Left renal pelvis (tissue), 4 donors: ENCODE measurements around the gene MSH2. TPM values are rescaled to one million over a fixed set of nuclear protein-coding genes. Genes with fewer than 3 reads are reported as not detected.

Source experiments
- DNase-seq, 4 donors: peaks; one replicate each; pipeline ENCODE4 v3.0.0-alpha.2; 2013; ENCODE audit warnings: low read depth in 4 of 4, low spot score in 3 of 4
- polyA plus RNA-seq, 4 donors: library from polyadenylated mRNA; unstranded; fragments of 120-200 nt; gene quantifications; one replicate each; pipeline ENCODE4 v1.2.1, GENCODE V29; 2013; ENCODE audit not compliant: insufficient read length in 4 of 4

MSH2 gene
- polyA plus RNA-seq, 4 donors, result 55.7 to 85.4 (median 72.5) TPM

GRCh38 chr2:47504174-47504810, 101.3 kb downstream of the MSH2 start:
- DNase-seq, result no peak

- DNase-seq, result no peak
Observed at GRCh38 chr2:47506024-47506423, 103.1 kb downstream of the MSH2 start.

GRCh38 chr2:47506436-47506835, 103.5 kb downstream of the MSH2 start:
- DNase-seq, result no peak

- no peak for DNase-seq
Observed at GRCh38 chr2:47508080-47508479, 105.1 kb downstream of the MSH2 start.

GRCh38 chr2:47508641-47509040, 105.7 kb downstream of the MSH2 start:
- no peak for DNase-seq

GRCh38 chr2:47509250-47509649, 106.3 kb downstream of the MSH2 start:
- DNase-seq, result no peak

GRCh38 chr2:47509821-47510385, 106.9 kb downstream of the MSH2 start:
- no peak for DNase-seq

- DNase-seq, result no peak
Observed at GRCh38 chr2:47510745-47511144, 107.8 kb downstream of the MSH2 start.

- DNase-seq, result no peak
Observed at GRCh38 chr2:47512581-47513083, 109.7 kb downstream of the MSH2 start.

- DNase-seq, result no peak
Observed at GRCh38 chr2:47513981-47514520, 111.1 kb downstream of the MSH2 start.

- DNase-seq, result no peak
Observed at GRCh38 chr2:47516360-47517104, 113.6 kb downstream of the MSH2 start.

GRCh38 chr2:47518497-47519146, 115.7 kb downstream of the MSH2 start:
- DNase-seq, result no peak

GRCh38 chr2:47519147-47519537, 116.2 kb downstream of the MSH2 start:
- DNase-seq, result no peak

- no peak for DNase-seq
Observed at GRCh38 chr2:47519604-47520301, 116.8 kb downstream of the MSH2 start.

GRCh38 chr2:47520302-47520630, 117.3 kb downstream of the MSH2 start:
- no peak for DNase-seq

GRCh38 chr2:47520825-47521665, 118.1 kb downstream of the MSH2 start:
- peak in 3 of 4 donors; percentile 22 to 44 (median 24) for DNase-seq

GRCh38 chr2:47521666-47522285, 118.8 kb downstream of the MSH2 start:
- no peak for DNase-seq

- no peak for DNase-seq
Observed at GRCh38 chr2:47525167-47525566, 122.2 kb downstream of the MSH2 start.

GRCh38 chr2:47528455-47528854, 125.5 kb downstream of the MSH2 start:
- DNase-seq, result no peak
